Suprapubic skin (tissue), 4 donors: ENCODE measurements around the gene SETD1A.

Source experiments
- POLR2A ChIP-seq, 2 donors: fragments of 450-650 bp; IDR thresholded peaks; one replicate each; pipeline ENCODE4 v1.6.1; 2017; ENCODE audit warnings: antibody characterized with exemption in 2 of 2, mild to moderate bottlenecking in 2 of 2, moderate library complexity in 2 of 2
- POLR2AphosphoS5 ChIP-seq, 3 donors: sonication (generic); formaldehyde crosslinking; IDR thresholded peaks; one replicate each; pipeline ENCODE4 v1.6.1; 2017; ENCODE audit warnings: antibody characterized with exemption in 3 of 3

GRCh38 chr16:30924913-30925631 is 32.5 kb upstream of the SETD1A start:
- TF ChIP-seq POLR2AphosphoS5 (IDR thresholded peaks at IDR 0.05) (no peak), POLR2A (IDR thresholded peaks at IDR 0.05) (no peak)
